ENCODE measurements around the gene NOTCH1.

Gene NOTCH1

GRCh38 chr9:136499935-136500910, 45.6 kb downstream of the NOTCH1 start:
- Histone ChIP-seq H3K79me2 (ENCODE audit: insufficient read depth, low read depth) (no peaks in the 10 kb centered on the region), H3K27me3 (ENCODE audit: insufficient read depth, low read depth) (peaks cover 67% of the 10 kb centered on the region; the same call in 1 of the 2 replicates), H3K9ac (no peak overlapping the region), H3K4me3 (IDR thresholded peaks at IDR 0.05; ENCODE audit: insufficient read depth, low read depth, low read length) (no peak overlapping the region), H4K20me1 (ENCODE audit: insufficient read depth) (no peaks in the 10 kb centered on the region), H3K4me2 (no peak overlapping the region), H2AFZ (ENCODE audit: low read depth) (no peak overlapping the region), H3K4me1 (ENCODE audit: low read depth, poor library complexity, severe bottlenecking) (no peaks in the 10 kb centered on the region), H3K36me3 (ENCODE audit: insufficient read depth) (no peaks in the 10 kb centered on the region), H3K27ac (no peak overlapping the region)
- TF ChIP-seq CTCF (conservative IDR thresholded peaks at IDR 0.05; ENCODE audit: low read depth, low read length): no peak

- H3K4me1 ChIP-seq (ENCODE audit: low read depth, poor library complexity, severe bottlenecking): no peaks in the 10 kb centered on the region
- H3K9ac ChIP-seq: no peak overlapping the region
- H3K4me3 ChIP-seq (IDR thresholded peaks at IDR 0.05; ENCODE audit: insufficient read depth, low read depth, low read length): no peak overlapping the region
- no peaks in the 10 kb centered on the region for H3K36me3 ChIP-seq (ENCODE audit: insufficient read depth)
- H3K79me2 ChIP-seq (ENCODE audit: insufficient read depth, low read depth): no peaks in the 10 kb centered on the region
- H4K20me1 ChIP-seq (ENCODE audit: insufficient read depth): no peaks in the 10 kb centered on the region
- H3K27ac ChIP-seq: no peak overlapping the region
- no peak overlapping the region for H2AFZ ChIP-seq (ENCODE audit: low read depth)
- peaks cover 72% of the 10 kb centered on the region; the same call in 1 of the 2 replicates for H3K27me3 ChIP-seq (ENCODE audit: insufficient read depth, low read depth)
- no peak for TF ChIP-seq CTCF (conservative IDR thresholded peaks at IDR 0.05; ENCODE audit: low read depth, low read length)
- H3K4me2 ChIP-seq: no peak overlapping the region
Observed at GRCh38 chr9:136499071-136499934, 46.5 kb downstream of the NOTCH1 start.

- TF ChIP-seq CTCF (conservative IDR thresholded peaks at IDR 0.05; ENCODE audit: low read depth, low read length): no peak
- Histone ChIP-seq H3K36me3 (ENCODE audit: insufficient read depth) (no peaks in the 10 kb centered on the region), H2AFZ (ENCODE audit: low read depth) (no peak overlapping the region), H3K79me2 (ENCODE audit: insufficient read depth, low read depth) (no peaks in the 10 kb centered on the region), H4K20me1 (ENCODE audit: insufficient read depth) (no peaks in the 10 kb centered on the region), H3K9ac (no peak overlapping the region), H3K27ac (no peak overlapping the region), H3K4me3 (IDR thresholded peaks at IDR 0.05; ENCODE audit: insufficient read depth, low read depth, low read length) (no peak overlapping the region), H3K27me3 (ENCODE audit: insufficient read depth, low read depth) (peaks cover 78% of the 10 kb centered on the region; the same call in 1 of the 2 replicates), H3K4me2 (no peak overlapping the region), H3K4me1 (ENCODE audit: low read depth, poor library complexity, severe bottlenecking) (no peaks in the 10 kb centered on the region)
Observed at GRCh38 chr9:136497916-136498695, 47.7 kb downstream of the NOTCH1 start.
